Panc1 (cell line): ENCODE results near the gene CCDC85C. TPM values are rescaled to one million over a fixed set of nuclear protein-coding genes. Genes with fewer than 3 reads are reported as not detected.

ENCODE experiments used
- ATAC-seq: fragments of 200-7000 bp; cut with Tn5 transposase; 2 replicates; pipeline ENCODE4 v1.9.1; 2020; ENCODE audit warnings: mild to moderate bottlenecking, moderate library complexity
- Bru-seq: library from RNA; stranded (reverse); fragments of 400-500 nt; gene quantifications from one replicate; lab custom pipeline; 2021; lab: Mats Ljungman, UMichigan
- BruChase-seq, 2 experiments: library from RNA; stranded (reverse); fragments of 400-500 nt; gene quantifications; one replicate each; lab custom pipeline; 2021; lab: Mats Ljungman, UMichigan
- BruUV-seq: library from RNA; stranded (reverse); fragments of 400-500 nt; replicated peaks from 2 replicates; lab custom pipeline; 2021; lab: Mats Ljungman, UMichigan
- CTCF ChIA-PET: fragments of 300-600 bp; sonication (Branson Sonifier 250); formaldehyde crosslinking; loops from one replicate; lab custom pipeline; 2022; ENCODE audit warnings: antibody characterized with exemption; lab: Charles Lee
- POLR2A ChIA-PET: fragments of 300-600 bp; sonication (Branson Sonifier 250); formaldehyde crosslinking; loops from one replicate; lab custom pipeline; 2022; ENCODE audit warnings: antibody characterized with exemption; lab: Charles Lee
- DNase-seq: peaks from one replicate; pipeline ENCODE4 v3.0.0-alpha.2; 2010; ENCODE audit warnings: low read depth, low spot score
- H3K27ac ChIP-seq: 2 replicates; pipeline ENCODE4 v1.5.1; 2011; ENCODE audit warnings: mild to moderate bottlenecking, low read length, inconsistent platforms
- H3K27me3 ChIP-seq: fragments of 200-500 bp; sonication (Bioruptor generic); 2 replicates; pipeline ENCODE4 v1.6.0; 2014; ENCODE audit warnings: low read length, inconsistent platforms; ENCODE audit not compliant: control insufficient read depth, insufficient read depth
- H3K36me3 ChIP-seq: fragments of 200-500 bp; sonication (Bioruptor generic); 2 replicates; pipeline ENCODE4 v1.5.1; 2014; ENCODE audit warnings: inconsistent platforms, mild to moderate bottlenecking, low read length, moderate library complexity; ENCODE audit not compliant: control insufficient read depth, insufficient read depth
- H3K4me1 ChIP-seq: 2 replicates; pipeline ENCODE4 v1.5.1; 2011; ENCODE audit warnings: inconsistent platforms, mild to moderate bottlenecking, low read length, moderate library complexity; ENCODE audit not compliant: control insufficient read depth, insufficient read depth
- H3K4me3 ChIP-seq, 2 experiments: 2 replicates each; pipeline ENCODE4 v1.5.1; 2011 to 2012; ENCODE audit warnings: low read depth in 2 of 2, low read length in 2 of 2, mild to moderate bottlenecking in 2 of 2, inconsistent platforms in 1 of 2, moderate library complexity in 1 of 2
- H3K9me3 ChIP-seq: fragments of 200-500 bp; sonication (Bioruptor generic); 2 replicates; pipeline ENCODE4 v1.5.1; 2014; ENCODE audit warnings: low read depth, mild to moderate bottlenecking, inconsistent platforms, low read length, moderate library complexity; ENCODE audit not compliant: control insufficient read depth, insufficient read depth
- POLR2AphosphoS5 ChIP-seq: IDR thresholded peaks from 2 replicates; pipeline ENCODE4 v1.6.1; 2012; ENCODE audit warnings: mild to moderate bottlenecking, low read depth, low read length, moderate library complexity
- SIN3A ChIP-seq: IDR thresholded peaks from 2 replicates; pipeline ENCODE4 v1.6.1; 2012; ENCODE audit warnings: low read depth, mild to moderate bottlenecking, low read length, moderate library complexity, borderline replicate concordance; ENCODE audit not compliant: insufficient read depth
- TCF7L2 ChIP-seq: IDR thresholded peaks from 2 replicates; pipeline ENCODE4 v1.6.1; 2011; ENCODE audit warnings: mild to moderate bottlenecking, low read depth, low read length, inconsistent platforms
- in situ Hi-C: cut with HindIII; loops from 2 replicates; pipeline ENCODE4 v1.10.0; 2016; ENCODE audit warnings: low sequenced_read_pairs, low pct_unique_long_range_greater_than_20kb
- intact Hi-C: fragments of 100-400 bp; cut with micrococcal nuclease; formaldehyde crosslinking; loops from one replicate; pipeline ENCODE4 v1.10.0; 2022; ENCODE audit not compliant: unreplicated experiment
- long read RNA-seq: library from polyadenylated mRNA; unstranded; transcript quantifications from one replicate; pipeline ENCODE4 v2.0.0, GENCODE V29; 2021; ENCODE audit not compliant: unreplicated experiment
- polyA plus RNA-seq: library from polyadenylated mRNA; unstranded; fragments of >200 nt; gene quantifications from one replicate; pipeline ENCODE4 v1.2.1, GENCODE V29; 2012; ENCODE audit warnings: missing spikeins; ENCODE audit not compliant: insufficient read length
- total RNA-seq: library from RNA; stranded (reverse); gene quantifications from one replicate; pipeline ENCODE4 v1.2.1, GENCODE V29; 2021; ENCODE audit not compliant: unreplicated experiment
- TF ChIP-seq, protein P1 (sequence below): fragments of 450-650 bp; IDR thresholded peaks from 2 replicates; pipeline ENCODE4 v1.5.1; 2017; ENCODE audit warnings: mild to moderate bottlenecking
- TF ChIP-seq, protein P2 (sequence below), 2 experiments: IDR thresholded peaks; 2 replicates each; pipeline ENCODE4 v1.6.1; 2011 to 2012; ENCODE audit warnings: low read depth in 2 of 2, control low read depth in 1 of 2, low read length in 1 of 2, mild to moderate bottlenecking in 1 of 2, moderate library complexity in 1 of 2; ENCODE audit not compliant: insufficient read depth in 1 of 2

CCDC85C gene
- 96.6 TPM for total RNA-seq
- polyA plus RNA-seq = 64.9 TPM
- Bru-seq, nascent RNA = percentile 64 among the genes with signal in this experiment
- BruChase-seq, experiment 1, labeled RNA remaining after a 2-hour chase = percentile 63 among the genes with signal in this experiment
- BruChase-seq, experiment 2, labeled RNA remaining after a 6-hour chase = percentile 74 among the genes with signal in this experiment
- long read RNA-seq, full-length matches to known transcripts = 20 of 166 reads
- long read RNA-seq, partial matches to known transcripts = 7 of 166 reads
- long read RNA-seq, other reads (novel, unspliced or antisense) = 139 of 166 reads

DNA sequence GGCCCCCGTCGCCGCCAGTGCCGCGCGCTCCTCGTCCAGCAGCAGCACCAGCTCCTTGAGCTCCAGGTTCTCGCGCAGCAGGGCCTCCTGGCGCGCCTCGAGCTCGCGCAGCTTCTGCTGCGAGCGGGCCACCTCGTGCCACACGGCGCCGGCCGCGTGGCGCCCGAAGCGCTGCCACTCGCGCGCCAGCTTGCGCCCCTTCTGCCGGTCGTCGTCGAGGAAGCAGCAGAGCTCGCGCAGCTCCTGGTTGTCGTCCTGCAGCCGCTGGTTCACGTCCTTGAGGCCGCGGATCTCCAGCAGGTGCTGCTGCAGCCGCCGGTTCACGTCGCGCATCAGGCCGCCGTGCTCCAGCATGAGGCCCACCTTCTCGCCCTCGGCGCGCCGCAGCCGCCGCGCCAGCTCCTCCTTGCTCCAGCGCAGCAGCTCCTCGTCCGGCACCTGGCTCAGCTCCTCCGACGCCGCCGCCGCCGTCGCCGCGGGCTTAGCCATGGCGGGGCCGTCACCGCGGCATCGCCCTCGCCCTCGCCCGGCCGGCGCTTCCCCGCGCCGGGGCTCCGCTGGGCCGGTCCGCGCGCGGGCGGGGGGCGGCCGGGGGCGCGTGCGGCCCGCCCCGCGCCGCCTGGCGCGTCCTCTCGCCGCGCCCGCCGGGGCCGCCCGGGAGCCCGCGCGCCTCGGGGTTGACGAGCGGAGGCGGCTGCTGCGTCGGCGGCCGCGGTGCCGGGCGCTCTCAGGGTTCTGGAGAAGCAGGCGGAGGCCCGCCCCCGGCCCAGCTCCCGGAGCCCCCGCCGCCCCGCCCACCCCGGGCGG lies at the start of gene CCDC85C:
Gene CCDC85C (minus strand): TSS at position 737 of the 807 bp plus-strand sequence. CDS start 248 bp downstream, at position 489.
- no peak for DNase-seq
- in situ Hi-C loops = no loop called here

DNA sequence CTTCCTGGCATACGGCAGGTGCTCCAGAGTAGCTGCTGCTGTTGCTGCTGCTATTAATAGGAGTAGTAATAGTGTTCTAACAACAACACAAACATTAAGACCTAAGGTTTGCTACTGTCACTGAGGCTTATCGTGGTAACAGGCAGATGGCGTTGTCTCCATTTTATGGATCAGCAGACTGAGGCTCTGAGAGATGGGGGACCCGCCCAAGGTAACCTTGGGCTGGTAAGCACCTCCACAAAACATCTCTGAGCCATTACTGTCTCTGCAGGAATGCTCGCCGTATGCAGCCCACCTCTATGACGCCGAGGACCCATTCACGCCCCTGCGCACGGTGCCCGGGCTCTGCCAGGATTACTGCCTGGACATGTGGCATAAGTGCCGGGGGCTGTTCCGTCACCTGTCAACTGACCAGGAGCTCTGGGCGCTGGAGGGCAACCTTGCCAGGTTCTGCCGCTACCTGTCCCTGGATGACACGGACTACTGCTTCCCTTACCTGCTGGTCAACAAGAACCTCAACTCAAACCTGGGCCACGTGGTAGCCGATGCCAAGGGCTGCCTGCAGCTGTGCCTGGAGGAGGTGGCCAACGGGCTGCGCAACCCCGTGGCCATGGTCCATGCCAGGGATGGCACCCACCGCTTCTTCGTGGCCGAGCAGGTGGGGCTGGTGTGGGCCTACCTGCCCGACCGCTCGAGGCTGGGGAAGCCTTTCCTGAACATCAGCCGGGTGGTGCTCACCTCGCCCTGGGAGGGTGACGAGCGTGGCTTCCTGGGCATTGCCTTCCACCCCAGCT lies 48.1 kb upstream of the CCDC85C start:
- Histone ChIP-seq H3K27ac (no peak overlapping the region), H3K36me3 (no peaks in the 10 kb centered on the region), H3K4me1 (no peaks in the 10 kb centered on the region), H3K4me3 (no peak overlapping the region), H3K9me3 (no peaks in the 10 kb centered on the region), H3K27me3 (no peaks in the 10 kb centered on the region)
- ChIA-PET POLR2A (no interaction called here), CTCF (interaction anchor here (0.6 kb wide), 1 partner anchor 10 kb away, joined by 3 read pairs; no protein-coding TSS in a partner anchor)
- in situ Hi-C loops (no loop called here), intact Hi-C loops (no loop called here)
- no peak for DNase-seq
- no TSS peak for BruUV-seq
- no peak for ATAC-seq
- no peak for TF ChIP-seq SIN3A
- TF ChIP-seq POLR2AphosphoS5 = no peak
- no peak for TF ChIP-seq TCF7L2
- TF ChIP-seq, protein P1, sequence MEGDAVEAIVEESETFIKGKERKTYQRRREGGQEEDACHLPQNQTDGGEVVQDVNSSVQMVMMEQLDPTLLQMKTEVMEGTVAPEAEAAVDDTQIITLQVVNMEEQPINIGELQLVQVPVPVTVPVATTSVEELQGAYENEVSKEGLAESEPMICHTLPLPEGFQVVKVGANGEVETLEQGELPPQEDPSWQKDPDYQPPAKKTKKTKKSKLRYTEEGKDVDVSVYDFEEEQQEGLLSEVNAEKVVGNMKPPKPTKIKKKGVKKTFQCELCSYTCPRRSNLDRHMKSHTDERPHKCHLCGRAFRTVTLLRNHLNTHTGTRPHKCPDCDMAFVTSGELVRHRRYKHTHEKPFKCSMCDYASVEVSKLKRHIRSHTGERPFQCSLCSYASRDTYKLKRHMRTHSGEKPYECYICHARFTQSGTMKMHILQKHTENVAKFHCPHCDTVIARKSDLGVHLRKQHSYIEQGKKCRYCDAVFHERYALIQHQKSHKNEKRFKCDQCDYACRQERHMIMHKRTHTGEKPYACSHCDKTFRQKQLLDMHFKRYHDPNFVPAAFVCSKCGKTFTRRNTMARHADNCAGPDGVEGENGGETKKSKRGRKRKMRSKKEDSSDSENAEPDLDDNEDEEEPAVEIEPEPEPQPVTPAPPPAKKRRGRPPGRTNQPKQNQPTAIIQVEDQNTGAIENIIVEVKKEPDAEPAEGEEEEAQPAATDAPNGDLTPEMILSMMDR = no peak

More for the DNA sequence above, at the start of gene CCDC85C:
- Histone ChIP-seq H3K36me3 (peaks cover 2% of the 10 kb centered on the region; the same call in 1 of the 2 replicates), H3K27ac (peak within 1 kb of the TSS; percentile 84), H3K4me3 (peak within 1 kb of the TSS; percentile 73 to 78), H3K9me3 (no peaks in the 10 kb centered on the region), H3K27me3 (no peaks in the 10 kb centered on the region), H3K4me1 (peaks cover 31% of the 10 kb centered on the region)
- intact Hi-C loops = loop anchor here (5.0 kb wide), 1 partner anchor 36 kb away; no protein-coding TSS in a partner anchor
- BruUV-seq = no TSS peak
- ChIA-PET CTCF (interaction anchor here (1.2 kb wide), 1 partner anchor 39 kb away, joined by 4 read pairs; no protein-coding TSS in a partner anchor), POLR2A (interaction anchor here (0.5 kb wide), 1 partner anchor 25 kb away, joined by 3 read pairs; no protein-coding TSS in a partner anchor)
- TF ChIP-seq SIN3A = no peak
- TF ChIP-seq, protein P2, sequence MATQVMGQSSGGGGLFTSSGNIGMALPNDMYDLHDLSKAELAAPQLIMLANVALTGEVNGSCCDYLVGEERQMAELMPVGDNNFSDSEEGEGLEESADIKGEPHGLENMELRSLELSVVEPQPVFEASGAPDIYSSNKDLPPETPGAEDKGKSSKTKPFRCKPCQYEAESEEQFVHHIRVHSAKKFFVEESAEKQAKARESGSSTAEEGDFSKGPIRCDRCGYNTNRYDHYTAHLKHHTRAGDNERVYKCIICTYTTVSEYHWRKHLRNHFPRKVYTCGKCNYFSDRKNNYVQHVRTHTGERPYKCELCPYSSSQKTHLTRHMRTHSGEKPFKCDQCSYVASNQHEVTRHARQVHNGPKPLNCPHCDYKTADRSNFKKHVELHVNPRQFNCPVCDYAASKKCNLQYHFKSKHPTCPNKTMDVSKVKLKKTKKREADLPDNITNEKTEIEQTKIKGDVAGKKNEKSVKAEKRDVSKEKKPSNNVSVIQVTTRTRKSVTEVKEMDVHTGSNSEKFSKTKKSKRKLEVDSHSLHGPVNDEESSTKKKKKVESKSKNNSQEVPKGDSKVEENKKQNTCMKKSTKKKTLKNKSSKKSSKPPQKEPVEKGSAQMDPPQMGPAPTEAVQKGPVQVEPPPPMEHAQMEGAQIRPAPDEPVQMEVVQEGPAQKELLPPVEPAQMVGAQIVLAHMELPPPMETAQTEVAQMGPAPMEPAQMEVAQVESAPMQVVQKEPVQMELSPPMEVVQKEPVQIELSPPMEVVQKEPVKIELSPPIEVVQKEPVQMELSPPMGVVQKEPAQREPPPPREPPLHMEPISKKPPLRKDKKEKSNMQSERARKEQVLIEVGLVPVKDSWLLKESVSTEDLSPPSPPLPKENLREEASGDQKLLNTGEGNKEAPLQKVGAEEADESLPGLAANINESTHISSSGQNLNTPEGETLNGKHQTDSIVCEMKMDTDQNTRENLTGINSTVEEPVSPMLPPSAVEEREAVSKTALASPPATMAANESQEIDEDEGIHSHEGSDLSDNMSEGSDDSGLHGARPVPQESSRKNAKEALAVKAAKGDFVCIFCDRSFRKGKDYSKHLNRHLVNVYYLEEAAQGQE (IDR thresholded peaks at IDR 0.05; ENCODE audit: insufficient read depth in 1 of 2, low read depth in 2 of 2, low read length in 1 of 2) = no peak
- no peak; the same call in 1 of the 2 replicates for TF ChIP-seq TCF7L2
- TF ChIP-seq, protein P1 = no peak
- TF ChIP-seq POLR2AphosphoS5 = no peak
- ATAC-seq = peak; percentile 28
